DMS153 (cell line): ENCODE results near the gene EIF4A2.
"Not testable (repeated sequence)": the region's sequence is repeated elsewhere in the genome, so short reads cannot be mapped to it uniquely, and the experiment has no call there.

ENCODE experiments used
- DNase-seq: peaks from one replicate; lab custom pipeline; 2025; lab: John Stamatoyannopoulos, UW

The EIF4A2 gene

GRCh38 chr3:186821429-186822387 lies 38.3 kb downstream of the EIF4A2 start:
- no peak for DNase-seq

- DNase-seq: not testable (repeated sequence)
Observed at GRCh38 chr3:186822388-186822759, 39.0 kb downstream of the EIF4A2 start.

GRCh38 chr3:186823386-186823785 lies 40.0 kb downstream of the EIF4A2 start:
- no peak for DNase-seq

DNA sequence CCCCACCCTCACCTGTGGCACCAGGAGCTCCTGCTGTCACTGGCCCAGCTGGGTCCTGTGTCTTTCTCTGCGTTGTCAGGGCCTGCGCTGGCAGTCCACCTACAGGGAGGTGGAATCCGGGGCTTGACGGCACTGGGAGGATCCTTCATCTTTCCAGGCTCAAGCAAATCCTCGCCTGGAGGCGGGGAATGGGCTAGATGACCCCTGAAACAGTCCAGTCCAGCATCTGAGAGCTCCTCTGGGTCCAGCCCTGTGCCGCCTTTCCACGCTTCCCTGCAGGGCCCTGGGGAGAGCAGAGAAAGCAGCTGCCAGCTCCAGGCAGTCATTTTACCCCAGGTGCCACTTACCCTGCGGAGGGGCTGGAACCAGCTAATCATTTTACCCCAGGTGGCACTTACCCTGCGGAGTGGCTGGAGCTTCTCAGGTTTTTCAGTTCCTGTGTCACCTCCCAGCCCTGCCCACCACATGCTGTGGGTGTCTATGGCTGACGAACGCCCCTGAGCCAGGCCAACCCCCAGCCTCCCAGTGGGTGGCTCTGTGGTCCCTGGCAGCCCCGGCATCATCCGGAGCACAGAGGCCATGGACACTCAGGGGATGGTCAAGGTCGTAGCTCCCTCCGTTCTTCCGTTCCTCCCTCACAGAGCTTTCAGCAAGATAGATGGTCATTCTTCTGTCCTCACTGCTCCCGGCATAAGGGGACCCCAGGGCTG lies 41.2 kb downstream of the EIF4A2 start:
- DNase-seq: no peak

GRCh38 chr3:186825294-186825821 lies 42.0 kb downstream of the EIF4A2 start:
- no peak for DNase-seq

- DNase-seq: no peak
Observed at GRCh38 chr3:186825872-186826409, 42.6 kb downstream of the EIF4A2 start.

DNA sequence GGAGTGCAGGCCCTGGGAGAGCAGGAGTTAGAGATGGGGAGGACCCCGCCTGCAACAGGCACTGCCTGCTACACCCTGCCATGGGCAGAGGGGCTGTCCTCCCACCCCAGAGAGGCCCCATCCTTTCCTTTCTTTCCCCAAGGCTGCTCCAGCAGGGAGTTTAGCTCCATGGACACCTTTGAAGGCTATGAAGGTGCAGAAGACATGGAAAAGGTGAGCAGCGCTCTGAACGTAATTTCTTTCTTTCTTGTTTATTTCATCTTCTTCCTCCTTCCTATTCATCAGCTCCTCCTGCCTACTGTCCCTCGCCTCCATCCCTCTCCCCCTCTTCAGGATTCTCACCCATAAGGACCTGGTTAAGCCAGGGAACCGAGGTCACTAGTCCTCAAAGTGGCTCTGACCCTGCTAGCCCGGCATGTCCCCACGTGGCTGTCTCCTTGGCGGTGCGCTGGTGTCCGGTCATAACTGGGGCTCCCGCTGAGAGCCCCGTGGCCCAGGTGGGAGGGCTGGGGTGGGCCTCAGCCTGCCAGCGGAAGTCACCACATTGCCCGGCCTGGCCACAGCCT lies 43.1 kb downstream of the EIF4A2 start:
- DNase-seq: no peak

- DNase-seq: peak; percentile 32
Observed at GRCh38 chr3:186826976-186827857, 43.8 kb downstream of the EIF4A2 start.

DNA sequence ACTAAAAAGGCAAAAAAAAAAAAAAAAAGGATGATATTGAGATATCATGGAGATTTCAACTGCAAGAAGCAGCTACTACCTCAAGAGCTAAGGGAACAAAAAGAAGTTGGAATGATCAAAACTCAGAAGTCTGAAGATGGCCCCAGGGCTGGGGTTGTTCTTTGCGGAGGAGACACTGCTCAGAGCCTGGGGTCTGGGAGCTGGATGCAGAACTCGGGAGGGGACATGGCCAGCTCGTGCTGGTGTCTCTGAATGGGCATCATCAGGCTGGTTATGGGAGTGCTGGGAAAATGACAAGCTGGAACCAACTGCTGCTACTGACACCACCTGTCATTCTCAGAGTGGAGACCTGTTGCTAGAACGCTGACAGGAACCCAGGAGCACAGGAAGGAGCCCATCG lies 45.0 kb downstream of the EIF4A2 start:
- no peak for DNase-seq

- DNase-seq: no peak
Observed at GRCh38 chr3:186831798-186832197, 48.4 kb downstream of the EIF4A2 start.

DNA sequence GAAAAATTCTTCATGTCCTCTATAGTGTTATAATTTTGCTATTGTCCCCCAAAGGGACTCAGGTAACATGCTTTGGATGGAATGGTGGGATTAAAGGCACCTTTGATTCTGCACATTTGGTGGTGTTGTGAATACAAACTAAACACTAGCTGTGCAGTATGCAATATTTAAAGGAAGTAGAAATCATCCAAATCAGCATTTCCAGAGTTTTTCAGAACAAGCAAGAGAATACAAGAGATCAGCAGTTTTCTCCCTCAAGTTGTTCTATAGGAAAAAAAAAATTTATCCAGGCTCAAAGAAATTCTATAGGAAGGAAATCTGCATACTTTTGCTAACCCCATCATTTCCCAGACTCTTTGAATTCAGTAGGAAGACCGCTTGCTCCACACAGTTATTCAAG lies 48.9 kb downstream of the EIF4A2 start:
- DNase-seq: no peak
